NCI-H1048 (cell line): ENCODE measurements around the gene SLC16A4.

Source experiments
- DNase-seq: peaks from one replicate; lab custom pipeline; 2025; lab: John Stamatoyannopoulos, UW

SLC16A4 gene

GRCh38 chr1:110326826-110327225, 64.0 kb downstream of the SLC16A4 start:
- DNase-seq: no peak

GRCh38 chr1:110324667-110325066, 66.2 kb downstream of the SLC16A4 start:
- DNase-seq: no peak

- DNase-seq: no peak
Measured at GRCh38 chr1:110321846-110322245, 69.0 kb downstream of the SLC16A4 start.

GRCh38 chr1:110321045-110321444, 69.8 kb downstream of the SLC16A4 start:
- DNase-seq: no peak

- no peak for DNase-seq
Measured at GRCh38 chr1:110320168-110320518, 70.7 kb downstream of the SLC16A4 start.

- no peak for DNase-seq
Measured at GRCh38 chr1:110319332-110320167, 71.3 kb downstream of the SLC16A4 start.

- DNase-seq: no peak
Measured at GRCh38 chr1:110318046-110318445, 72.8 kb downstream of the SLC16A4 start.

- no peak for DNase-seq
Measured at GRCh38 chr1:110316735-110317134, 74.1 kb downstream of the SLC16A4 start.
